Breast epithelium (tissue), 4 donors: Measurements from ENCODE around the gene RHOG. TPM values are rescaled to one million over a fixed set of nuclear protein-coding genes. Genes with fewer than 3 reads are reported as not detected.
A peak's percentile ranks its signal among the peaks of the same experiment; 100 is the strongest.

Experiments
- DNase-seq, 2 donors: peaks; one replicate each; pipeline ENCODE4 v3.0.0-alpha.2; 2019; ENCODE audit warnings: low spot score in 2 of 2
- H3K27ac ChIP-seq, 2 donors: fragments of 200-600 bp; sonication (generic) in 1 of 2; one replicate each; pipeline ENCODE4 v1.5.1; 2016 to 2019; ENCODE audit warnings: mild to moderate bottlenecking in 1 of 2
- H3K27me3 ChIP-seq, 2 donors: fragments of 200-600 bp; sonication (generic) in 1 of 2; one replicate each; pipeline versions ENCODE4 v1.5.1 to v1.6.0; 2017 to 2019; ENCODE audit warnings: control low read depth in 1 of 2, mild to moderate bottlenecking in 1 of 2
- H3K36me3 ChIP-seq: fragments of 200-600 bp; one replicate; pipeline ENCODE4 v1.5.1; 2019
- H3K4me1 ChIP-seq, 2 donors: fragments of 200-600 bp; sonication (generic); one replicate each; pipeline ENCODE4 v1.5.1; 2016 to 2019; ENCODE audit warnings: control low read depth in 1 of 2
- H3K4me3 ChIP-seq, 3 donors: fragments of 200-600 bp; sonication (generic); 1 replicate in 2 of 3; 2 replicates in 1 of 3; pipeline ENCODE4 v1.5.1; 2016 to 2019; ENCODE audit warnings: mild to moderate bottlenecking in 3 of 3, moderate library complexity in 2 of 3
- H3K9me3 ChIP-seq, 2 donors: fragments of 200-600 bp; sonication (generic) in 1 of 2; one replicate each; pipeline ENCODE4 v1.5.1; 2016 to 2019; ENCODE audit warnings: control low read depth in 1 of 2
- CTCF ChIP-seq, 3 donors: fragments of 450-650 bp; IDR thresholded peaks; one replicate each; pipeline ENCODE4 v1.5.1; 2016 to 2017; ENCODE audit warnings: antibody characterized with exemption in 3 of 3, mild to moderate bottlenecking in 3 of 3, moderate library complexity in 3 of 3
- POLR2A ChIP-seq: fragments of 450-650 bp; IDR thresholded peaks from one replicate; pipeline ENCODE4 v1.6.1; 2016; ENCODE audit warnings: antibody characterized with exemption, mild to moderate bottlenecking, moderate library complexity
- POLR2AphosphoS5 ChIP-seq, 3 donors: sonication (generic); formaldehyde crosslinking; IDR thresholded peaks; one replicate each; pipeline ENCODE4 v1.6.1; 2017; ENCODE audit warnings: antibody characterized with exemption in 3 of 3
- intact Hi-C: fragments of 100-400 bp; cut with DNase I; formaldehyde crosslinking; loops from one replicate; pipeline ENCODE4 v1.15.1; 2023; ENCODE audit warnings: low total_unique reads
- total RNA-seq, 3 donors: library from RNA; depleted of rRNA; stranded (reverse); fragments of >200 nt; gene quantifications; one replicate each; pipeline ENCODE4 v1.1.0, GENCODE V29; 2016

RHOG gene
- total RNA-seq, 3 donors from 2014 or later = 37.0 to 68.2 (median 37.0) TPM

GRCh38 chr11:3854660-3854976 lies 13.9 kb upstream of the RHOG start:
- intact Hi-C loops = no loop called here
- no peak for DNase-seq
- peak overlapping the region; percentile 92 to 97 for H3K27ac ChIP-seq
- H3K4me3 ChIP-seq = peak overlapping the region; percentile 72 to 85 (median 82)
- H3K4me1 ChIP-seq = peaks cover 0 to 18% of the 10 kb centered on the region in 2 donors
- no peaks in the 10 kb centered on the region for H3K27me3 ChIP-seq
- H3K9me3 ChIP-seq = no peaks in the 10 kb centered on the region
- no peaks in the 10 kb centered on the region for H3K36me3 ChIP-seq
- no peak for TF ChIP-seq CTCF (IDR thresholded peaks at IDR 0.05)
- no peak for TF ChIP-seq POLR2AphosphoS5 (IDR thresholded peaks at IDR 0.05)
- TF ChIP-seq POLR2A = no peak

GRCh38 chr11:3853899-3854659 lies 13.3 kb upstream of the RHOG start:
- Histone ChIP-seq H3K4me3 (peak overlapping the region in 2 of 3 donors; percentile 72 to 85), H3K4me1 (peaks cover 0 to 15% of the 10 kb centered on the region in 2 donors), H3K36me3 (no peaks in the 10 kb centered on the region), H3K27ac (peak overlapping the region; percentile 92 to 97), H3K27me3 (no peaks in the 10 kb centered on the region), H3K9me3 (no peaks in the 10 kb centered on the region)
- intact Hi-C loops = no loop called here
- no peak for TF ChIP-seq POLR2A
- no peak for TF ChIP-seq CTCF (IDR thresholded peaks at IDR 0.05)
- no peak for TF ChIP-seq POLR2AphosphoS5 (IDR thresholded peaks at IDR 0.05)
- DNase-seq = peak in 1 of 2 donors; percentile 46

GRCh38 chr11:3853545-3853842 lies 12.7 kb upstream of the RHOG start:
- H3K4me3 ChIP-seq = no peak overlapping the region
- H3K4me1 ChIP-seq = peaks cover 0 to 9% of the 10 kb centered on the region in 2 donors
- H3K27me3 ChIP-seq = no peaks in the 10 kb centered on the region
- no peak for DNase-seq
- no peak for TF ChIP-seq CTCF (IDR thresholded peaks at IDR 0.05)
- no peak for TF ChIP-seq POLR2A
- TF ChIP-seq POLR2AphosphoS5 (IDR thresholded peaks at IDR 0.05) = no peak
- no peaks in the 10 kb centered on the region for H3K9me3 ChIP-seq
- peak overlapping the region in 1 of 2 donors; percentile 97 for H3K27ac ChIP-seq
- intact Hi-C loops = no loop called here
- H3K36me3 ChIP-seq = no peaks in the 10 kb centered on the region

GRCh38 chr11:3849297-3849874 lies 8.6 kb upstream of the RHOG start:
- Histone ChIP-seq H3K4me1 (no peaks in the 10 kb centered on the region), H3K27me3 (no peaks in the 10 kb centered on the region), H3K36me3 (no peaks in the 10 kb centered on the region), H3K4me3 (no peak overlapping the region), H3K27ac (no peak overlapping the region), H3K9me3 (no peaks in the 10 kb centered on the region)
- peak; percentile 42 to 68 (median 56) for TF ChIP-seq CTCF (IDR thresholded peaks at IDR 0.05)
- no peak for TF ChIP-seq POLR2A
- TF ChIP-seq POLR2AphosphoS5 (IDR thresholded peaks at IDR 0.05) = no peak
- DNase-seq = no peak
- intact Hi-C loops = no loop called here

GRCh38 chr11:3845670-3846069 lies 4.9 kb upstream of the RHOG start:
- intact Hi-C loops = no loop called here
- Histone ChIP-seq H3K4me1 (no peaks in the 10 kb centered on the region), H3K4me3 (no peak overlapping the region), H3K36me3 (no peaks in the 10 kb centered on the region), H3K27me3 (no peaks in the 10 kb centered on the region), H3K27ac (no peak overlapping the region), H3K9me3 (no peaks in the 10 kb centered on the region)
- no peak for TF ChIP-seq CTCF (IDR thresholded peaks at IDR 0.05)
- no peak for TF ChIP-seq POLR2AphosphoS5 (IDR thresholded peaks at IDR 0.05)
- TF ChIP-seq POLR2A = no peak
- no peak for DNase-seq
